GM18520 (cell line): ENCODE data around the gene ACER3.
"Not testable (repeated sequence)": the region's sequence is repeated elsewhere in the genome, so short reads cannot be mapped to it uniquely, and the experiment has no call there.

Experiments
- ATAC-seq: cut with Tn5 transposase; IDR thresholded peaks from one replicate; pipeline ENCODE4 v1.9.1; 2021; ENCODE audit not compliant: unreplicated experiment

Gene ACER3

GRCh38 chr11:76836613-76837291, 24.0 kb upstream of the ACER3 start:
- no peak for ATAC-seq

GRCh38 chr11:76837696-76838677, 22.7 kb upstream of the ACER3 start:
- no peak for ATAC-seq

- ATAC-seq = no peak
Measured at GRCh38 chr11:76838678-76839068, 22.0 kb upstream of the ACER3 start.

GRCh38 chr11:76839311-76839710, 21.4 kb upstream of the ACER3 start:
- no peak for ATAC-seq

- ATAC-seq = no peak
Measured at GRCh38 chr11:76841923-76842452, 18.7 kb upstream of the ACER3 start.

GRCh38 chr11:76843907-76844306, 16.8 kb upstream of the ACER3 start:
- no peak for ATAC-seq

GRCh38 chr11:76844511-76844910, 16.2 kb upstream of the ACER3 start:
- no peak for ATAC-seq

- ATAC-seq = no peak
Measured at GRCh38 chr11:76845069-76845468, 15.6 kb upstream of the ACER3 start.

- no peak for ATAC-seq
Measured at GRCh38 chr11:76846441-76846840, 14.3 kb upstream of the ACER3 start.

- no peak for ATAC-seq
Measured at GRCh38 chr11:76849376-76849775, 11.3 kb upstream of the ACER3 start.

- ATAC-seq = no peak
Measured at GRCh38 chr11:76850130-76850529, 10.6 kb upstream of the ACER3 start.

- ATAC-seq = no peak
Measured at GRCh38 chr11:76850815-76851214, 9.9 kb upstream of the ACER3 start.

- ATAC-seq = no peak
Measured at GRCh38 chr11:76854709-76855108, 6.0 kb upstream of the ACER3 start.

- ATAC-seq = not testable (repeated sequence)
Measured at GRCh38 chr11:76855670-76856069, 5.0 kb upstream of the ACER3 start.

- ATAC-seq = no peak
Measured at GRCh38 chr11:76856106-76856505, 4.6 kb upstream of the ACER3 start.

- no peak for ATAC-seq
Measured at GRCh38 chr11:76856571-76856970, 4.1 kb upstream of the ACER3 start.

GRCh38 chr11:76857781-76858410, 2.8 kb upstream of the ACER3 start:
- no peak for ATAC-seq

- ATAC-seq = no peak
Measured at GRCh38 chr11:76859708-76860227, 950 bp upstream of the ACER3 start.

GRCh38 chr11:76861490-76861953, 804 bp downstream of the ACER3 start:
- no peak for ATAC-seq

- ATAC-seq = not testable (repeated sequence)
Measured at GRCh38 chr11:76862794-76863193, 2.1 kb downstream of the ACER3 start.

GRCh38 chr11:76863196-76863777, 2.6 kb downstream of the ACER3 start:
- no peak for ATAC-seq
